Measurements from ENCODE around the gene PDE12.
"Not testable (repeated sequence)": the region's sequence is repeated elsewhere in the genome, so short reads cannot be mapped to it uniquely, and the experiment has no call there.

The PDE12 gene

DNA sequence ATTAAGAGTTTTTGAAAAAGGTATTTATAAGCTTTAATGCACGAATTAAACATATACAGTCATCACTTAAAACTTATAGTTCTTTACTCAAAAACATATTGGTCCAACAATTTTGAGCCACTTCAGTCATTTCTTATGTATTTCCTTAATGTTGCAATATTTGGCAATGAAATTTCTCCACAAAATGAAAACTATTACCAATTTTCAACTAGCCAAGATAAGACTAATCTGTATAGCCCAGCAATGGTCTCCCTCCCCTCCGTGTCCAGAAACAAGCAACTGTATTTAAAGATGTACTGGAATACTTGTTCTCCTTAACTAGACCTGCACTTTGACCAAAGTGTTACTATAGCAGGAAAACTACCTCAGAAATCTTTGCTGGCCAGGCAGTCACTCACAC, 31.8 kb downstream of the PDE12 start:
- no peak for DNase-seq

- DNase-seq = no peak
Observed at GRCh38 chr3:57592306-57592705, 36.2 kb downstream of the PDE12 start.

GRCh38 chr3:57594144-57594543, 38.1 kb downstream of the PDE12 start:
- no peak for DNase-seq

GRCh38 chr3:57594576-57594975, 38.5 kb downstream of the PDE12 start:
- no peak for DNase-seq

GRCh38 chr3:57596495-57597126, 40.5 kb downstream of the PDE12 start:
- peak; percentile 39 for DNase-seq

DNA sequence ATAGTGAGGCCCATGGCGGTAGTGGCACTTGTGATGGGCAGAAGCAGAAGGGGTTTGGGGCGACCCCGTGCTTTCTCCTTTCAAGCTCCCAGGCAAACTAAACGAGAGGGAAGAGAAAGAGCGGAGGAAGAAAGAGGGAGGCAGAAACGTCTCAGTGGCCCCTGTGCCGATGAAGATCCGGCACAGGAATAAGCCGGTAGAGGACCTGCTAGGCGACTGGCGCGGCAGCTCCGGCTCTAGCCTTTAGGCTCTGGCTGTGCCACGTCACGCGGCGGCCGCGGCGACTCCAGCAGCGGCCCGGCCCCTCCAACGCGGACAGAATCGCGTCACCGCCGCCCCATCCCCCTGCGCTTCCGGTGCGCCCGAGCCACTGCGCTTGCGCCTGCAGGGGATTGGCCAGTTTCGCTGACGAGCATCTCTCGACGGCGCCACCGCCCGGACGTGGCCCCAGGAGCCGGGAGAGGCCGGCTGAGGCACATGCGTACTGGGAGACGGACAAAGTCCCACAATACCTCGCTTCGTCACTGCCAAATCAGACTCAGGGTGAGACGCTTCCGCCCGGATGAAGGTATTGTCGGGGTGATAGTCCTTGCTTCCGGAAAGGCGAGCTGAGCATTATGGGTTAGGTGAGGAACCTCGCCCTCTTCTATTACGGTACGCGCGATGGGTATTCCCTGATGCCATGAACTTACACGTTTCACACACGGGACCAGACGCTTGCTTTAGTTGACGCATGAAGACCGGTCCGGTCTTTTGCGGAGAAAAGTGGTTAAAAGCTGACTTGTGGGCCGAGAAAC, 41.3 kb downstream of the PDE12 start, which contains the start of gene ARF4:
TSS of gene ARF4 (minus strand) at position 218 of the 797 bp plus-strand sequence. CDS start at position 14, 204 bp downstream.
- DNase-seq = peak; percentile 99

DNA sequence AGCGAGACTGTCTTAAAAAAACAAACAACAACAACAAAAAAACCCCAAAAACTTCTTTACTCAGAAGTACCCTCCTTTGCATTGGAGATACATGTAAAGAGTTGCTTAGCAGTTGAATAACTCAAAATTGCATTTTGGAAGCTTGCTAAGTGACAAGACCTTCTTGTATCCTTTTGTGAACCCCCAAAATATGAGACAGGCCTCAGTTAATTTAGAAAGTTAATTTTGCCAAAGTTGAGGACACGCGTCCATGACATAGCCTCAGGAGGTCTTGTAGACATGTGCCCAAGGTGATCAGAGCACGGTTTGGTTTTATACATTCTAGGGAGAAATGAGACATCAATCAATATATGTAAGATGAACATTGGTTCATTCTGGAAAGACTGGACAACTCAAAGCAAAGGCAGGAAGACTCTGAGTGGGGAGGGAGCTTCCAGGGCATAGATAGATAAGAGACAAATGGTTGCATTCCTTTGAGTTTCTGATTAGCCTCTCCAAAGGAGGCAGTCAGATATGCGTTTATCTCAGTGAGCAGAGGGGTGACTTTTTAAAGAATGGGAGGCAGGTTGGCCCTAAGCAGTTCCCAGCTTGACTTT, 42.8 kb downstream of the PDE12 start:
- no peak for DNase-seq

GRCh38 chr3:57600195-57600594, 44.1 kb downstream of the PDE12 start:
- no peak for DNase-seq

- no peak for DNase-seq
Observed at GRCh38 chr3:57604971-57605370, 48.9 kb downstream of the PDE12 start.

DNA sequence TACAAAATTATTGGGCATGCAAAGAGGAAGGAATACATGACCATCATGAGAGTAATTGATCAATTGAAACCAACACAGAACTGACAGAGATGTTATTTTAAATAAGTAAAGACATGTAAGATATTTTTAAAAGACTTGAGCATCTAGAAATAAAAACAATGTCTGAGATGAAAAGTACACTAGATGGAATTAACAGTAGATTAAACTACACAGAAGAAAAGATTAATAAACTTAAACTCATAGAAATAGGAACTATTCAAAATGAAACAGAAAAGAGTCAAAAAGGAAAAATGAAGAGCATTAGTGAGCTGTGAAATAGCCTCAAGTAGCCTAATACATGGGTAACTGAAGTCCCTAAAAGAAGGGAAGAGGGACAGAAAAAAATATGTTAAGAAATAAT, 49.6 kb downstream of the PDE12 start:
- no peak for DNase-seq

DNA sequence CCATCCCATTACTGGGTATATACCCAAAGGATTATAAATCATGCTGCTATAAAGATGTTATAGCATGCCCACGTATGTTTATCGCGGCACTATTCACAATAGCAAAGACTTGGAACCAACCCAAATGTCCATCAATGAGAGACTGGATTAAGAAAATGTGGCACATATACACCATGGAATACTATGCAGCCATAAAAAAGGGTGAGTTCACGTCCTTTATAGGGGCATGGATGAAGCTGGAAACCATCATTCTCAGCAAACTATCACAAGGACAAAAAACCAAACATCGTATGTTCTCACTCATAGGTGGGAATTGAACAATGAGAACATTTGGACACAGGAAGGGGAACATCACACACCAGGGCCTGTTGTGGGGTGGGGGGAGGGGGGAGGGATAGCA, 55.8 kb downstream of the PDE12 start:
- not testable (repeated sequence) for DNase-seq

DNA sequence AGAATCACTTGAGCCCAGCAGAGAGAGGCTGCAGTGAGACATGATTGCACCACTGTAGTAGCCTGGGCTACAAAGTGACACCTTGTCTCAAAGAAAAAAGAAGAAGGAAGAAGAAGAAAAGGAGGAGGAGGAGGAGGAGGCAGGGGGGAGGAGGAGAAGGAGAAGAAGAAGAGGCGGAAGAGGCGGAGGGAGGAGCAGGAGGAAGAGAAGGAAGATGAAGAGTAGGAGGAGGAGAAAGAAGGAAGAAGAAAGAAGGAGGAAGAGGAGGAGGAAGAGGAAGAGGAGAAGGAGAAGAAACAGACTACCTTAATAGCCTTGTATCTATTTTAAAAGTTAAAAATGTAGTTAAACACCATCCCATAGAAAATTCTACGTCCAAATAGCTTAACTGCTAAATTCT, 60.2 kb downstream of the PDE12 start:
- no peak for DNase-seq
